ENCODE measurements around the gene MMP17.
"Not testable (repeated sequence)": the region's sequence is repeated elsewhere in the genome, so short reads cannot be mapped to it uniquely, and the experiment has no call there.

Gene MMP17

DNA sequence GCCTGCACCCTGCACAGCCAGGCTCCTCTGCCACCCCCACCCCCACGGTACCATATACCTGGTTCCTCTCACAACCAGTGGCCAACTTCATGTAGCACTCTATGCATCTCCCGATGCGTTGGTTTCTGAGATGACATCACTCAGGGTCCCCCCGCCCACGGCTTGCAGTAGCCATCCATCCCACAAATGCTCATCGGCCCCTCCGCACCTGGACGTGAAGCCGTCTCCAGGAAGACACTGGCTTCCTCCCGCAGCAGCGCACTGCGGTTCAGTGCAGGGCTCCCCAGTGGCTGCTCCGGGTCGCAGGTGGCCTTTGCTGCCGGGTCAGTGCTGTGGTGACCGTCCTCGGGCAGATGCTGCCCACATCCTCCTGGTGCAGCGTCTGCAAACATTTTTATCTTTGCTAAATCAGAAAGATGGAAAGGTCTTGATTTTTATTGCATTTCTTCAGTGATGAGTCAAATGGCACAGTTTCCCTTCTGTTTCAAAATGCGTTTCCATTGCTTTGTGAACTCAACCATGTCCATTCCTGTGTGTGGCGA lies 27.5 kb upstream of the MMP17 start:
- DNase-seq = no peak

DNA sequence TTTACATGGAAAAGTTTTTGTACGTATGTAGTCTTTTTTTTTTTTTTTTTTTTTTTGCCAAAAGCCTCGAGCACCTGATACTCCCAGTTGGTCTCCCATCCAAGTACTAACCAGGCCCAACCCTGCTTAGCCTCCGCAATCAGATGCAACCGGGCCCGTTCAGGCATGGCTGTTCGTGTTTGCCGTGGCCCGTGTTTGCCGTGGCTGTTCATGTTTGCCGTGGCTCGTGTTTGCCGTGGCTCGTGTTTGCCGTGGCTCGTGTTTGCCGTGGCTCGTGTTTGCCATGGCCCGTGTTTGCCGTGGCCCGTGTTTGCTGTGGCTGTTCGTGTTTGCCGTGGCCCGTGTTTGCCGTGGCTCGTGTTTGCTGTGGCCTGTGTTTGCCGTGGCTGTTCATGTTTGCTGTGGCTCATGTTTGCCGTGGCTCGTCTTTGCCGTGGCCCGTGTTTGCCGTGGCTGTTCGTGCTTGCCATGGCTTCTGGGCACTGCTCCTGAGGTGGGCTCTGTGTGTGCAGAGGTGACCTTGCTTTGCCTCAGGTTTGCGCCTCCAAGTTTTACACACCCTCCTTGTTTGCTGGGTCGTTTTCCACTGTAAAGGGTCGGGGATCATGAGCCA lies 26.8 kb upstream of the MMP17 start:
- no peak for DNase-seq

DNA sequence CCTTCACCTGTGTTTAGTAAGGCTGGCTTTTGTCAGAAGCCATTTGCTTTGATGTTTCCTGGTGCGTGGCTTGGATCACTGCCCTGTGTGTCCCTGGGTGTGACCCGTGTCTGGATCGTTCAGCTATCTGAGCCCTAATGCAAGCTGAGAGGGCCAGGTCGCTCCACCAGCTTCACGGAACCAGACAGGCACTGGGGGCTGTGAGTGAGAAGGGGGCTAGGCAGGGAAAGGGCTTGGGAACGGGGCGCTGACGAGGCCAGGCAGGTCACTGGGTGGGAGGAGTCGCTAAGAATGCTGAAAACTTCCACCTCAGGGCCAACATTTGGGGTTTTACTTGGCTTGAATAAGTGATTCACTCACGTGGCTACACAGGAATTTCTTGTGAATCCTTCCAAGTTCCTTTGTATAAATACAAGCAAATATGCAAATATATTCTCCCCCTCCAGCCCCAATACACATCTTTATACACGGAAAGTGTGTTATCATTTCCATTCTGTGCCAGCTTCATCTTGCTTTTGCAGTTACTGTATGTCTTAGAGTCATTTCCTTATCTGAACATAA lies 24.2 kb upstream of the MMP17 start:
- DNase-seq = no peak

DNA sequence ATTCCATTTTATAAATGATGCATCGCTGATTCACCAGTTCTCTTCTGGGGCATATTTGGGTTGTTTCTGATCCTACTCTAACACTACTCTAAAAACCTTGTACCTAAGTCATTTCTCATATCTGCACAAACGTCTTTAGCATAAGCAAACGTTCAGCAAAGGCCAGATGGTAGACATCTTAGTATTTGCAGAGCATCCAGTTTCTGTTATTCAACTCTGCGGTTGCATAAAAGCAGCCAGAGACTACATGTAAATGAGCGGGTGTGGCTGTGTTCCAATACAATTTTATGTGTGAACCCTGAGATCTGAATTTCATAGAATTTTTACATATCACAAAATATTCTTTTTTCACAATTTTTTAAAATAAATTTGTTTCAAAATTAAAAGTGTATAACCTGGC lies 22.8 kb upstream of the MMP17 start:
- no peak for DNase-seq

DNA sequence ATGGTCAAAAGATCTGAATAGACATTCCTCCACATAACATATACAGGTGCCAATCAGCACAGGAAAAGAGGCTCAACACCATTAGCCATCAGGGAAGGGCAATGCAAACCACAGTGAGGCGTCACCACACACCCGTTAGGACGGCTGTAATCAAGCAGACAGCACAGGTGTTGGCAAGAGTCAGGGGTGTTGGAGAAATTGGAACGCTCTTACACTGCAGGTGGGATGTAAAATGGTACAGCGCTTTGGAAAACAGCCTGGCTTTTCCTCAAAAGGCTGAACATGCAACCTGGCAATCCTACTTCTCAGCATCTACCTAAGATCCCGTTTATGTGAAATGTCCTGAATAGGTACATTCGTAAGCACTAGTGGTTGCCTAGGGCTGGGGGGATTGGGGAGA lies 21.5 kb upstream of the MMP17 start:
- no peak for DNase-seq

DNA sequence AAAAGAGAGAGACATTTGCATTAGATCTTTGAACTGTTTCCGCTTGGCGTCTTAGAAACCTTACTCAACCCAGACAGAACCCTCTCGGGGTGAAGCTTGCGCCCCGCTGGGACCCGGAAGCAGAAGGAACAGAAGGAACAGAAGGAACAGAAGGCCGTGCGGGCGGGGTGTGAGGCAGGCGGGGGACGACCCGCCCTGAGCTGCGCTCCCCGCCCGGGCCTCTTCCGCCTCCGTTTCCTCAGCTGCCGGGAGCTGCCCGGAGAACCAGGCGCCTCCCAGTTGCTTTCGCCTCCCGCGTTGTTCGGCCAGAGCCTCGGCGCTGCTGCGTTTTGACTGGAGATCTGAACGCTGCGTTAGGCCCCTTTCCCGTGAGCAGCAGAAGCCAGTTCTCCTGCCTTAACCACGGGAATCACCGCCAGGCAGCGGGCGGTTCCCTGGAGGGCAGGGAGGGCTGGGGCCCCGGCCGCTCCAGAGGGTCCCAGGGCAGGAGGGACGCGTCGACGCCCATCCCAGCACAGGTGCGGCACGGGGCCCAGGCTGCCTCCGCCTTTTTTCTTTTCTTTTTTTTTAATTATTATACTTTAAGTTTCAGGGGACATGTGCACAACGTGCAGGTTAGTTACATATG lies 19.3 kb upstream of the MMP17 start:
- DNase-seq = peak; percentile 23 to 40

DNA sequence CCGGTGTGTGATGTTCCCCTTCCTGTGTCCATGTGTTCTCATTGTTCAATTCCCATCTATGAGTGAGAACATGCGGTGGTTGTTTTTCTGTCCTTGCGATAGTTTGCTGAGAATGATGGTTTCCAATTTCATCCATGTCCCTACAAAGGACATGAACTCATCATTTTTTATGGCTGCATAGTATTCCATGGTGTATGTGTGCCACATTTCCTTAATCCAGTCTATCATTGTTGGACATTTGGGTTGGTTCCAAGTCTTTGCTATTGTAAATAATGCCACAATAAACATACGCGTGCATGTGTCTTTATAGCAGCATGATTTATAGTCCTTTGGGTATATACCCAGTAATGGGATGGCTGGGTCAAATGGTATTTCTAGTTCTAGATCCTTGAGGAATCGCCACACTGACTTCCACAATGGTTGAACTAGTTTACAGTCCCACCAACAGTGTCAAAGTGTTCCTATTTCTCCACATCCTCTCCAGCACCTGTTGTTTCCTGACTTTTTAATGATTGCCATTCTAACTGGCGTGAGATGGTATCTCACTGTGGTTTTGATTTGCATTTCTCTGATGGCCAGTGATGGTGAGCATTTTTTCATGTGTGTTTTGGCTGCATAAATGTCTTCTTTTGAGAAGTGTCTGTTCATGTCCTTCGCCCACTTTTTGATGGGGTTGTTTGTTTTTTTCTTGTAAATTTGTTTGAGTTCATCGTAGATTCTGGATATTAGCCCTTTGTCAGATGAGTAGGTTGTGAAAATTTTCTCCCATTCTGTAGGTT lies 18.5 kb upstream of the MMP17 start:
- DNase-seq = not testable (repeated sequence)

DNA sequence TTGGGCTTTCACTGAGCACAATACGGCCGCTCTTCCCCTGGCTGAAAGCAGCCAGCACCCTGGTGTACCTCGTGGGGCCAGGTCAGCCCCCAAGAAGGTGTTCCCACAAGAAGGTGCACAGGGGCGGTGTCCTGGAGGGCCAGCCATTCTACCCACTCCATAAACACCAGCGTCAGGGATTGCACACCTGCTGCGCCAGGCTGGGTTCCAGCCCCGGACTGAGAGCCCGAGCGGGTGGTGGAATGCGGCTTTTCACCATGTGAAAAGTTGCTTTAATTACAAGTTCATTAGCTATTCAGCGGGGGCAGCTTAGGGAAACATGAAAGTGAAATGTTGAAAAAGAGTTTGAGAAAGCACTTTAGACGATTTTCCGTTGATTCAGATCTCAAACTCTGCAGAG lies 17.5 kb upstream of the MMP17 start:
- no peak for DNase-seq

DNA sequence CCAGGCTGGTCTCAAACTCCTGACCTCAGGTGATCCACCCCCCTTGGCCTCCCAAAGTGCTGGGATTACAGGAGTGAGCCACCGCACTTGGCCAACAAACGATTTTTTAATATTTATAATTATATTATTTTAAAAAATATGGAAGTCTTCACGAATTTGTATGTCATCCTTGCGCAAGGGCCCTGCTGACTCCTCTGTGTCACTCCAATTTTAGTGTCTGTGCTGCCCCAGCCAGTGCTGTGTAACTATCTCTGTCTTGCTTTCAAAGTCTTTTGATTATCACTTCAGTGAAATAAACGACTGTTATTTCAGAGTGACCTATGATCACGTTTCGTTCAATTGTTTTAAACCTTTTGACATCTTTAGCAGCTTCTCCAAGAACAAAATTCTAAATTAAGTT lies 13.1 kb upstream of the MMP17 start:
- no peak for DNase-seq

DNA sequence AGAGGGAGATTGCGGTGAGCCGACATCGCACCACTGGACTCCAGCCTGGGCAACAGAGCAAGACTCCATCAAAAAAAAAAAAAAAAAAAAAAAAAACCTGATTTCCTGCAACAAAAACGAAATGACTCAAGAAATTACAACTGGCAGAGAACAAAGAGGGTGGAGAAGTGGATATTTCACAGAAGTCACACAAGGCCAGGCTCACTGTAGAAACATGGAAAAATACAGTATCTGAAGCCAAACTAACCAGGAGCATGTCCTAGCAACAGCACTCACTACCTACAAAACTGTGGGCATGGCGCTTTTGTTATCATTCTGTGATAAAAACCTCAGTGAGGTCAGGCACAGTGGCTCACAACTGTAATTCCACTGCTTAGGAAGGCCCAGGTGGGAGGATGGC lies 11.7 kb upstream of the MMP17 start:
- DNase-seq = no peak

DNA sequence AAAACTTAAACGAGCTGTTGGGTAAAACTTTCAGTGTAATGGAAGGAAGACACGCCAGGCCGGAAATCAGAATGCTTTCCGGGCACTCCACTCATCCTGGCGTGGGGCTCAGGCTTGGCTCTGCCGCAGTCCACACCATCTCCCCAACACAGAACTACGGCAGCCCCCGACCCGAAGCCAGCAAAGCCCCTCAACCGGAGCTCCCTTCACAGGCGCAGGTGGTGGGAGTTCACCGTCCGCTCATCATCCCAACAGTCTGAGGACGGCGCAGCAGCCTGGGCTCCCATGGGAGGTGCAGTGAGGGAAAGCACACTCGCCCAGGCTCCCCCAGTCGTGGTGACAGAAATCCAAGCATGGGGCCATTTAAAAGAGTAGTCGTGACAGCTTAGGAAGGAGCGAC lies 11.0 kb upstream of the MMP17 start:
- no peak for DNase-seq

DNA sequence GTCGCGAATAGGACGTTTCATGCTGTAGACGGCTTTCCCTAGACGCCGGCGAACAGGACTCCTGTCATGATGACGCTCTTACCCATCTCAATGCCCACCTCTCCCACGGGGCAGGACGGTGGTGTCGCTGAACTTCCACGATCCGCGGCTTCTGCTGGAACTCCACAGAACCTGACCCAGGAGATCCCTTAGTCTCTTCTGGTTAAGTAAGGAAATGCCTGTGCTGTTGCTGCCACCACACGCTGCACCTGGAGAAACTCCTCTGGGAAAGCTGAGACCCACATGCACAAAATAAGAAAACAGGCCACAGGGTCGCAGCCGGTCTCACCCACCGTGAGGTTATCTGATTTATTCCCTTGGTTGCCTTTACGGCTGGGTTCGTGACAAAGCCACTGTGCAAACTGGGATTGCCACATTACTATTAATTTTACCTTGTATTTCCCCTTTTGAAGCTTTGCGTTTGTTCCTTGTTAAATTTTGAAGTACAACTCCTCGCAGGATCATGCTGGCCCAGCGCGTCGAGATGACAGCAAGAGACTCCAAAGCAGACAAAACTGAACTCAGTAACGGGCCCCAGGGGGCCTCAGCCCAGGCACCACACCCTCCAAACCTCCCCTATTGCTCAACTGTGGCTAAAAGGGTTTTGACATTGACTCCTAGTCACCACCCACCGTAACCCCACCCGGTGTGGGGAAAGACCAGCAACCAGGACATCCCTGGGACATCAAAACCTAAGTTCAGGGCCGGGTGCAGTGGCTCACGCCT lies 9.2 kb upstream of the MMP17 start:
- no peak for DNase-seq

DNA sequence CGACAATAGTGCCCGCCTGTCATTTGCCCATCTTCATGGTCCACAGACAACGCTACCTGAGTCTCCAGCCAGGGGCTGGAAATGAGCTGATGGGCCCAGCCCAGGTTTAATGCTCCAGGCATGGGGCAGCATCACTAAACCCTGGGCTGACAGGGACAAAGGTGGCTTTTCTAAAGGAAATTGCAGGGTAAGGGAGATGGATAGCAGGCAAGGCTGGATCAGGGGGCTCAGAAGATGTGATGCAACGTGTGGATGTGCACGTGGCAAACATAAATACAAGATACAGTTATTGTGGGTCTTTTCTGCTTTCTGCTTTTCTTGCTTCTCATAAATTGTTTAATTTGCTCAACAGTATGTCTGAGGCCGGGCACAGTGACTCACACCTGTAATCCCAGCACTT lies 3.7 kb upstream of the MMP17 start:
- DNase-seq = no peak

DNA sequence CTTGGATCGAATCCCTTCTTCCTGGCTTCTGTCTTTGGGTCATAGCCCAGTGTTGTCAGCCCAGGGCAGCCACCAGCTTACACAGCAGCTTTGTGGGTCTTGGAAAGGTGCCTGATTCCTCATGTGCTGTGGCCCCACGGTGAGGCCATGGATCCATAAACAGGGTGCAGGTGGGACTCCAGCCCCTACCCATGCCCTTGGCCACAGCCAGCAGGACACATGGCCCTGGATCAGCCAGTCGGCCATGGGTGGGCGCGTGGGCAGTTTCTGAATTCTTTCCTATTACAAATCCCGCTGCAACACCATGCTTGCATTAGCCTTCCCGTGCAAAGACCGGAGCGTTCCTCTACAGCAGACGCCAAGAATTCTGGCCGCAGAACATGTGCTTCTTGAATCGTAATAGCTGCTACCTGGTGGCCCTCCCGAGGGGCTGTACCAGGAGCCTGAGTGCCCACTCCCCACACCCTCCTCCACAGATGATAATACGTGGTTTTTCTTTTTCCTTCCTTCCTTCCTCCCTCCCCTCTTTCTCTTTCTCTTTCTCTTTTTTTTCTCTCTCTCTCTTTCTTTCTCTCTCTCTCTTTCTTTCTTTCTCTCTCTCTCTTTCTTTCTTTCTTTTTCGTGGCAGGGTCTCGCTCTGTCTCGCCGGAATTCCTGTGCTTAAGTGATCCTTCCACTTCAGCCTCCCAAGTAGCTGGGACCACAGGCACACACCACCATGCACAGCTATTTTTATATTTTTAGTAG lies 2.9 kb upstream of the MMP17 start:
- DNase-seq = no peak

DNA sequence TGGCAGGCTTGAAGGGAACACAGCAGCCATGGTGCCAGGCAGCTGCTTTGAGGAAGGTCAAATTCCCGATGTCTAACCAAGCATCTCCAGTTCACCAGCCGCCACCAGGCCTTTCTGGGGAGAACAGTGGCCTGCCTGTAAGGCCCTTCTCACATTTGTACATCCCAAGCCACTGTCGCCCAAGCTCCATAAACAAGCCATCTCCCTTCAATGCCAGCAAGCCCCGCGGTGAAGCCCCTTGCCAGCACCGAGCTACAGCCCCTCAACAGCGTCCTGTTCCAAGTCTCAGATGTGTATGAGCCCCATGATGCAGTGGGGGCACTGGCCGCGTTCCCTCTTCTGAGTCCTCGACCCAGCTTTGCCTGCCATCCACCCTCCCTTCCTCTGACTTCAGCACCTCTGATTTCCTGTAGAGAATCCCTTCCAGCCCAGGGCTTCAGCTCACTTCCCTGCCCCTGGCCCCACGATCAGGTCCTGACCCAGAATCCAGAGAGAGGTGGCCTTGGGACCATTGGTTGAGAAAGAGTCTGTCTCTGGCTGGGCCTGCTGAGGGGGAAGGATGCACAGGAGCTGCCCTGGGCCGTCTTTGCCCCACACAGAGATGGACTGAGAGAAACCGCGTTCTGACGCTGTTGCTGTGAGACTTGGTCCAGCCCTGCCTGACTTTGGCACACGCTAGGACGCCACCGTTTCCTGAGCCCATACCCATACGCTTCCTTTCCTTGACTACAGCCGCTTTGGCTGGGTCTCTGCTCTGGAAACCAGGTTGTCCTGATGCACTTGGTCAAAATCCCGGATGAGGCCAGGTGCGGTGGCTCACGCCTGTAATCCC lies 1.9 kb upstream of the MMP17 start:
- DNase-seq = no peak

DNA sequence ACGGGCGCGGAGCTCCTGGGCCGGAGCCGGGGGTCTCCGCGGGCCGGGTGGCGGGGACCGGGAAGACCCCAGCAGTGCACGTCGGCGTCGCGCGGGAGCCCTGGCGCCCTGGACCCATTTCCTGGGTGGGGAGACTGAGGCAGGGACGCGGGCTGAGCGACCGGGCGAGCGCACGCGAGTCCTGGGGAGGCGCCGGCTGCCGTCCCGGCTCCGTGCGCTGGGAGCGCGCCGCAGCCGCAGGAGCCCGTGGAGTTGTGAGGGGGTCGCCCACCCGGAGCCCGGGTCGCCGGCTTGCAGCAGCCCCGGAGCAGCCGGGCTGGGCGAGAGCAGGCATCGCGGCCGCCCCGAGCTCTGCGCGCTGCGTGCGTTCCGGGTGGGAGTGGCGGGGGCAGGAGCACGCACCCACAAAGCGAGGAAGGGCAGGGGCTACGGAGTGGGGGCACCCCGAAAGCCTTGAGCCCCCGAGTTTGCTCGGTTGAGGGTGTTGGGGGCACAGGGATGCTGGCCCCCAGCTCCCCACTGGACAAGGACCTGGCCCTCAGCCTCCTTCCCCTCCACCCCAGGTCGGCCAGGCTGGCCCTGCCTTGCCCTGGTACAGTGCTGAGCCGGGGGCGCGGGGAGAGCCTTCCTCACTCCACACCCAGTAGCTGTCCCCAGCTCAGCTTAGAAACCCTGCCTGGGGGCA lies 620 bp downstream of the MMP17 start:
- DNase-seq = peak; percentile 24 to 32

DNA sequence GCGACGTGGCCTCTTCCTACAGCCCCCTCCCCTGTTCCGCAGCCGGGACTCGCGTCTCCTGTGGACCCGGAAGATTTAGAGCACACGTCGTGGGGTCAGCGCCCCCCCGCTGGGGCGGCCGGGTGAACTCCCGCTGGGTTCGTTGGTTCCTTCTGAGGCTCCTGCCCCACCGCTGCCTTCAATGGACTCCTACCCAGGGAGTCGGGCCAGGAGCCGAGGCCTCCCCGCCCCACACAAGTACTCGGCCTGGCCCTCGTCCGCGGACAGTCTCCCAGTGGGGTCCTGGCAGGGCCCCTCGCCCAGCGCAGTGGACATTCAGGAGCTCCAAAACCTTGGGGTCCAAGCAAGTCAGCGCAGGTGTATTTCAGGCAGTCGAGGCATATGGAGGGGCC lies 1.2 kb downstream of the MMP17 start:
- DNase-seq = no peak

DNA sequence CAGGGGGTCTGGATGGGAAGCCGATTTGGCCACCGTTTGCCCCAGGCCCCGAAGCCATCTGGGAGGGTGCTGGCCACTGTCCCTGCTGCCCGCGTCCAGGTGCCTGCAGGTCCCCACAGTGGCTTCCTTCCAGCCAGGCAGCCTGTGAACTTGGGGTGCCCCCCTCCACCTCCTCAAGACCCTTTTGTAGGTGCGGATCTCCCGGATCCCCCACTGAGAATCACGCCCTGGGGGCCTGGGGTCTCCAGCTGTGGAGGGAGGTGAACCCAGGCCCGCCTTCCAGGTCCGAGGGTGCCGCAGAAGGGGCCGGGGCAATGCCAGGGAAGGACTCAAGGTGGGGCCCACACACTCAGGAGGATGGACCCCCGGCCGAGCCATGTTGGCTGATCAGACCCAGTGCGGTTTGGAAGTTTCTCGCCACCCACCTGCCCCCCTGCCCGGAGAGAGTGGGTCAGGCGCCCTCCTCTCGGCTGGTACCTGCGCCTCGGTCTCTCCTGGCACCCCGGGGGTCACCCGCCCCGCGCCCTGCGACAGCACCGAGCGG lies 1.7 kb downstream of the MMP17 start:
- no peak for DNase-seq

DNA sequence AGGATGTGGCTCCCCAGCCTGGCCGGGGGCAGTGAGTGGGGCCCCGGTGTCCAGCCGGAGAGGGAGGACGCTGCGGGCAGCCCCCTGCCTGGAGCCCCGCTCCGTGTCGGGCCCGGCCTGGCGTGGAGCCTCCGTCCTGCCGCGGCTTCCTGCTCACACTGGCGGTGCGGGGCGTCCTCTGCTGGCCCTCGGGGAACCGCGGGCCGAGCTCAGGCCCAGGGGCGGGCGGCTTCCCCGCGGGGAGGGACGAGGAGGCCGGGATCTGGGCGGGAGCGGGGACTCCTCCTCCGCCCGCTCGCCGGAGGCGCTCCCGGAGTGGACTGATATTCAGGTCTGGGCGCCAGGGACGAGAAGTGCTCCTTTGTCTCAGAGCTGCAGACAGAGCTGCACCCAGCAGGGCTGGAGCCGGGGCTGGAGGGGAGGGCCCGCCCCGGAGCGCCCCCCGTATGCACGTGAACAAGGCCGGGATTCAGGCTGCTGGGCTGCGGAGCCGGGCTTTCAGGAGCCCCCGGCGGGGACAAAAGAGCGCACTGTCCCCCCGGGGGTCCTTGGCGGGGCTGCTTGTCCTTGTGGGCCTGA lies 2.2 kb downstream of the MMP17 start:
- peak; percentile 40 to 52 for DNase-seq
